ENCODE measurements around the gene DRAXIN.

Gene DRAXIN

GRCh38 chr1:11691302-11691914 is at the start of gene DRAXIN:
Gene DRAXIN, plus strand, starts transcription at chr1:11691710. Its CDS starts 14,549 bp downstream, at chr1:11706259.
- no peak for DNase-seq (ENCODE audit: low spot score)

- no peak for DNase-seq (ENCODE audit: low spot score)
Observed at GRCh38 chr1:11641776-11642305, 49.7 kb upstream of the DRAXIN start.

- peak; percentile 86 for DNase-seq (ENCODE audit: low spot score)
Observed at GRCh38 chr1:11642418-11643017, 49.0 kb upstream of the DRAXIN start.

GRCh38 chr1:11643782-11644181 is 47.7 kb upstream of the DRAXIN start:
- DNase-seq (ENCODE audit: low spot score): no peak

- DNase-seq (ENCODE audit: low spot score): no peak
Observed at GRCh38 chr1:11645270-11645669, 46.2 kb upstream of the DRAXIN start.

- peak; percentile 88 for DNase-seq (ENCODE audit: low spot score)
Observed at GRCh38 chr1:11645670-11646265, 45.7 kb upstream of the DRAXIN start.

GRCh38 chr1:11646317-11646716 is 45.2 kb upstream of the DRAXIN start:
- no peak for DNase-seq (ENCODE audit: low spot score)

GRCh38 chr1:11647333-11647732 is 44.2 kb upstream of the DRAXIN start:
- no peak for DNase-seq (ENCODE audit: low spot score)

GRCh38 chr1:11648039-11648438 is 43.5 kb upstream of the DRAXIN start:
- peak; percentile 97 for DNase-seq (ENCODE audit: low spot score)

- DNase-seq (ENCODE audit: low spot score): no peak
Observed at GRCh38 chr1:11648732-11649158, 42.8 kb upstream of the DRAXIN start.

GRCh38 chr1:11649237-11649623 is 42.3 kb upstream of the DRAXIN start:
- DNase-seq (ENCODE audit: low spot score): no peak

- DNase-seq (ENCODE audit: low spot score): no peak
Observed at GRCh38 chr1:11649624-11650330, 41.7 kb upstream of the DRAXIN start.

- DNase-seq (ENCODE audit: low spot score): peak; percentile 86
Observed at GRCh38 chr1:11650331-11650991, 41.0 kb upstream of the DRAXIN start.

GRCh38 chr1:11651017-11651416 is 40.5 kb upstream of the DRAXIN start:
- DNase-seq (ENCODE audit: low spot score): no peak

GRCh38 chr1:11652203-11652780 is 39.2 kb upstream of the DRAXIN start:
- no peak for DNase-seq (ENCODE audit: low spot score)

GRCh38 chr1:11653101-11653860 is 38.2 kb upstream of the DRAXIN start:
- no peak for DNase-seq (ENCODE audit: low spot score)

- no peak for DNase-seq (ENCODE audit: low spot score)
Observed at GRCh38 chr1:11653861-11654136, 37.7 kb upstream of the DRAXIN start.

- DNase-seq (ENCODE audit: low spot score): peak; percentile 62
Observed at GRCh38 chr1:11654137-11654938, 37.2 kb upstream of the DRAXIN start, which contains the start of the genes FBXO2 and FBXO44. Gene FBXO2, minus strand, starts transcription at chr1:11654429. Its CDS starts 89 bp downstream, at chr1:11654340. Gene FBXO44, plus strand, starts transcription at chr1:11654877. Its CDS starts 959 bp downstream, at chr1:11655836.

- no peak for DNase-seq (ENCODE audit: low spot score)
Observed at GRCh38 chr1:11654939-11655808, 36.3 kb upstream of the DRAXIN start.
